Fibroblast of skin of scalp (primary cell): ENCODE measurements around the gene TIE1.

Experiments
- DNase-seq: peaks from one replicate; pipeline ENCODE4 v3.0.0-alpha.2; 2013

TIE1 gene

DNA sequence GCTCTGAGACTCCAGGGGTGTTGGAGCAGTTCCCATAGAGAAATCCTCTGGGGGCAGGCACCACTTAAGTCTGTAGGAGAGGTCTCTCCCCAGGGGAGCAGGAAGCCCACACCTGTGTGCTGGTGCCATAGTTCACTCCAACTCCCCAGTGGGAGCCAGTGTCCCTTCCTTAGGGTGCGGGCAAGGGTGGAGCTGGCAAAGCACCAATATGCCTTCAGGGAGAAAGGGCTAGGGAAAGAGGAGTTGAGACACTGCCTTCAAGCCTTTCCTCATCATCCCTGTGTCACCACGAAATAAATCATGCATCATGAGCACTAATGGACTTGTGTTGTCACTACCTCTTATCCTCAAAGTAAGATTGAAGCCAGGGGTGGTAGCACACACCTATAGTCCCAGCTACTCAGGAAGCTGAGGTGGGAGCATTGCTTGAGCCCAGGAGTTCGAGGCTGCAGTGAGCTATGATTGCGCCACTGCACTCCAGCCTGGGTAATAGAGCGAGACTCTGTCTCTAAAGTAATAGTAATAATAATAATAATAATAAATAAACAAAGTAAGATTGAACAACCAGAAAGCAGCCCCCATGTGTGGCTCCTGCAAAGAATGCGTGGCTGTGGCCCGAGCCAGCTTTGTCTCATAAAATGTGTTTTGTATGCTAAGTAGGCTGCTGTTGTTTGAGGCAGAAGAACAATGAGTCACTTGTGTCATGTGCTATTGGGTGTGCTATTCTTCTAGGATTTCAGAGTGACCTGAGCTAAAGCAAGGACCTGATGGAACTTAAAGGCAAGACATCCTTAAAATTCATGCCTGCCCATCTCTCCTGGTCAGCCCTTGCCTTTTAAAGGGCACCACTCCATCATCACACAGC is 6.7 kb upstream of the TIE1 start:
- peak; percentile 12 for DNase-seq

- no peak for DNase-seq
These were observed 6.0 kb upstream of the TIE1 start for GRCh38 chr1:43294761-43295160.

- peak; percentile 15 for DNase-seq
These were observed 4.6 kb upstream of the TIE1 start for GRCh38 chr1:43296207-43296606.

DNA sequence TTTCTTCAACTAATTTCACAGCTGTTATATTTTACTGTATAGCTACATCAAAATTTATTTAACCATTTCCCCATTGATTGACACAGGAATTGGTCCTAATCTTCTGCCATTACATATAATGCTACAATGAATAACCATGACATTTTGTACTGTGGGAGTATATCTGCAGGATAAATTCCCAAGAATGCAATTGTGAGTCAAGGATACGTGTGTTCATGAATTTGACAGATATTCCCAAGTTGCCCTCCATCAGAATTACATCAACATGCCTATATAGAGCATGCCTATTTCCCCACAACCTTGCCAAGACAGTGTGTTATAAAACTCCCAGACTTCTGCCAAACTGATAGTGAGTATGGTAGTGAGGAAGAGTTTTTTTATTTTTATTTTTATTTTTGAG is 2.7 kb upstream of the TIE1 start:
- no peak for DNase-seq

GRCh38 chr1:43299101-43299500 is 1.7 kb upstream of the TIE1 start:
- DNase-seq = no peak

GRCh38 chr1:43302201-43302600 is 1.4 kb downstream of the TIE1 start:
- no peak for DNase-seq

DNA sequence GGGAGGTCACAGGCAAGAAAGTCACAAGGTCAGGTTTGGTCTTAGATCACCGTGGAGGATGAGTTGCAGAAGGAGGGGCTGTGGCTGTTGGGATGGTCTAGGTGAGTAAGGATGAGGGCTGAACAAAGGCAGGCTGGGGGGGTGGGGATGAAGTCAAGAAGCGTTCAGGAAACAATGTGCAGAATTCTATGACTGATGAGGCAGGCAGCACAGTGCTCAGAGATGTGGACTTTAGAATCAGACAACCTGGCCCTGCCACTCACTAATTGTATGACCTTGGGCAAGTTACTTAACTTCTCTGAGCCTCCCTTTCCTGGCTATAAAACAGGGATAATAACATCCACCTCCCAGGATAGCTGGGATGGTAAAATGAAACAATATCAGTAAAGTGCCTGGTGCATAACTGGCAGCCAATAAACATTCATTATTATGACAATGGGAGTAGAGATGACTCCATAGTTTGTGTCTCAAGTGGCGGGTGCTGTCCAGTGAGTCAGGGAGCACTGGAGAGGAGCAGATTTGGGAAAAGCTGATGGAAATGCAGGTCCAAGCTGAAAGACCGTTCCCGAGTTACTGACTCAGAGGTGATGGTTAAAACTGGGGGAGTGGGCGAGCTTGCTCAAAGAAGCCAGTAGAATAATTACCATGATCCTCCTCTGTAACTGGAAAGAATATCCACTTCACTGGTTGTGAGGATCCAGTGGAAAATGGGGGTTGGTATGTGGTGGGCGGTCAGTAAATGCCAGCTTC is 2.1 kb downstream of the TIE1 start:
- DNase-seq = no peak

DNA sequence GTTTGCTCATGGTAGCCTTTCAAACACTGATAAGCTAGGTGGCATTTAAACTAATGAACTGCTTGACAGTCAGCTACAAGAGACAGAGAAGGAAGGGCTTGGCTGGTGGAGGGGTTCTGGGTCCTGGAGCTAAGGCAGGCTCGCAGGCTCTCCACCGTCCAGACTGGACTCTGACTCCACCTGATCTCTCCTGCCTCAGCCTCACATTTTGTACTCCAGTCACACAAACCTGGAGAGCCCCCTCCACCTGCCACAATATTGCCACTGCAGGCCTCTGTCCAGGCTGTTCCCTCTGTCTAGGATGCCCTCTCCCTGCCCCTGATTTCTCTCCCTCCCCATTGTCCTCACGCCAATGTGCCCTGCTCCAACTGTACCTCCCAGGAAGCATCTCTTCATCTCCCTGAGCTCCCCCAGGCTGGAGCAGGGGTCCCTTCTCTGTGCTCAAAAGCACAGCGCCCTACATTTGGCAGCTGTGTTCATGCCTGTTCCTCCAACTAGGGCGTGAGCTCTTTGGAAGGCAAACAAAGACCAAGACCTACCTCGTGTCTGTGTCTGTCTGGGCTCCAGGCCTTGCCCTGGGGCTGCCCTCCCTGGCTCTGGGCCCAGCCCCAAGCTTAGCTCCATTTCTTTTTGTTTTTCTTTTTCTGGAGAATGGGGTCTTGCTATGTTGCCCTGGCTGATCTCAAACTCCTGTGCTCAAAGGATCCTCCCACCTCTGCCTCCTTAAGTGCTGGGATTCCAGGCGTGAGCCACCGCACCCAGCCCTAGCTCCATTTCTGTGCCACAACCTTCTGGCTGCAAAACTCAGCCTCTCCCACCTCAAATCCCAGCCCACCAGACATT is 2.9 kb downstream of the TIE1 start:
- DNase-seq = no peak

- no peak for DNase-seq
These were observed 3.5 kb downstream of the TIE1 start for GRCh38 chr1:43304314-43304681.

GRCh38 chr1:43304771-43305300 is 4.1 kb downstream of the TIE1 start:
- no peak for DNase-seq

GRCh38 chr1:43305461-43305860 is 4.7 kb downstream of the TIE1 start:
- no peak for DNase-seq

GRCh38 chr1:43305926-43306687 is 5.3 kb downstream of the TIE1 start:
- no peak for DNase-seq

- no peak for DNase-seq
These were observed 6.1 kb downstream of the TIE1 start for GRCh38 chr1:43306688-43307457.

GRCh38 chr1:43307458-43308158 is 6.8 kb downstream of the TIE1 start:
- DNase-seq = no peak

DNA sequence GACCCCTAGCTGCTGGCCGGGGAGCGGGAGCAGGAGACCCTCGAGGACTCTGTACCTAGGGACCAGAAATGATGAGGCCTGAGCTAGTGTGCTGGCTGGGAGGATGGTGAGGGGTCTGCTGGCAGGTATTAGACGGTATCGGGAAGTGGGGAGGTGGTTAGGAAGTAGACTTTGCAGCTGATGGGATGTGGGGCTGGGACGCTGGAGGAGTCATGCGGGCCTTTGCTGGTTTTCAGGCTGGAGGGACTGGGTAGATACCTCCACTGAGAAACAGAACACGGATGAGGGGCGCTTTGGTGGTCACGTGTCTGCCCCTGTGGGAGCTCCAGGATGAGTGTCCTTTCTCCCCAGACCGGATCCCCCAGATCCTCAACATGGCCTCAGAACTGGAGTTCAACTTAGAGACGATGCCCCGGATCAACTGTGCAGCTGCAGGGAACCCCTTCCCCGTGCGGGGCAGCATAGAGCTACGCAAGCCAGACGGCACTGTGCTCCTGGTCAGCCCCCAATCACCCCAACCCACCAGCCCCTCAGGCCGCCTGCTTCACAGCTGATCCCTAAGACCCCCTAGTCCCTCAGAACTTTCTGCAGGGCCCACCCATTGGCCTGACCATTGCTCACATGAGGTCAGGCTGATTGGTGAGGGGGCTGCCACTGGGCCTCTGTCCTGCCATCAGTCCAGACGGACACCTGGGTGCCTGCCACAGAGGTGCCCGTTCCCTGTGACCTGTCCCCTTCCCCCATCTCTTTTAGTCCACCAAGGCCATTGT is 8.0 kb downstream of the TIE1 start:
- DNase-seq = no peak

- no peak for DNase-seq
These were observed 8.7 kb downstream of the TIE1 start for GRCh38 chr1:43309405-43310025.

DNA sequence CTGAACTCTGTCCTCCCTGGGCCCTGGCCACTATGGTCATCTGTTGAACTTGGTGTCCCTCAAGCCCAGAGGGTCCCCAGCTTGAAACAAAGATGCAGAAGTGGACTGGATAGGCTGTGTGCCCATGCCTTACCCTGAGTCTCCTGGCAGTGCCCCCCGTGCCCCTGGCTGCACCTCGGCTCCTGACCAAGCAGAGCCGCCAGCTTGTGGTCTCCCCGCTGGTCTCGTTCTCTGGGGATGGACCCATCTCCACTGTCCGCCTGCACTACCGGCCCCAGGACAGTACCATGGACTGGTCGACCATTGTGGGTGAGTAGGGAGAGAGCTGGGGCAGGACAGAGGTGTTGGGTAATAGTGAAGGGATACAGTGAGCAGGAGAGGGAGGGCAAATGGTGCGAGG is 10.7 kb downstream of the TIE1 start:
- no peak for DNase-seq

DNA sequence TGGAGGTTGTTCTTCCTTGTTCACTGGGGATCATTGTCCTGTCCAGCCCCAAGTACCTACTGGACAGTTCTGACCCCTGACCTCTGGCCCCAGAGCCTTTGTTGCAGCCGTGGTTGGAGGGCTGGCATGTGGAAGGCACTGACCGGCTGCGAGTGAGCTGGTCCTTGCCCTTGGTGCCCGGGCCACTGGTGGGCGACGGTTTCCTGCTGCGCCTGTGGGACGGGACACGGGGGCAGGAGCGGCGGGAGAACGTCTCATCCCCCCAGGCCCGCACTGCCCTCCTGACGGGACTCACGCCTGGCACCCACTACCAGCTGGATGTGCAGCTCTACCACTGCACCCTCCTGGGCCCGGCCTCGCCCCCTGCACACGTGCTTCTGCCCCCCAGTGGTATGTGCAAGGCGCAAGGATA is 11.4 kb downstream of the TIE1 start:
- no peak for DNase-seq
